GM20431 (cell line): Measurements from ENCODE around the gene APLP1.
"Not testable (repeated sequence)": the region's sequence is repeated elsewhere in the genome, so short reads cannot be mapped to it uniquely, and the experiment has no call there.

Experiments
- in situ Hi-C: fragments of 300-500 bp; cut with MseI, MboI; formaldehyde crosslinking; loops from one replicate; pipeline ENCODE4 v1.15.0; 2020; ENCODE audit warnings: low sequenced_read_pairs; ENCODE audit not compliant: unreplicated experiment

The APLP1 gene

GRCh38 chr19:35901854-35902661 lies 33.7 kb downstream of the APLP1 start, which contains the start of gene HCST:
Gene HCST, plus strand, starts transcription at chr19:35902529. Its CDS starts 65 bp downstream, at chr19:35902594.
- in situ Hi-C loops = no loop called here

GRCh38 chr19:35902870-35903475 lies 34.6 kb downstream of the APLP1 start:
- in situ Hi-C loops = no loop called here

GRCh38 chr19:35903550-35904179 lies 35.3 kb downstream of the APLP1 start:
- in situ Hi-C loops = no loop called here

GRCh38 chr19:35904311-35905068 lies 36.1 kb downstream of the APLP1 start:
- in situ Hi-C loops = no loop called here

GRCh38 chr19:35905178-35905727 lies 36.9 kb downstream of the APLP1 start:
- in situ Hi-C loops = no loop called here

GRCh38 chr19:35907377-35907745 lies 39.0 kb downstream of the APLP1 start:
- in situ Hi-C loops = no loop called here

- in situ Hi-C loops = no loop called here
These were observed 39.7 kb downstream of the APLP1 start, which contains the start of gene TYROBP for GRCh38 chr19:35908010-35908441. Gene TYROBP, minus strand, starts transcription at chr19:35908295. Its CDS starts 67 bp downstream, at chr19:35908228.

- in situ Hi-C loops = no loop called here
These were observed 40.8 kb downstream of the APLP1 start for GRCh38 chr19:35908973-35909683.

GRCh38 chr19:35909684-35910035 lies 41.3 kb downstream of the APLP1 start:
- in situ Hi-C loops = no loop called here

- in situ Hi-C loops = not testable (repeated sequence)
These were observed 42.0 kb downstream of the APLP1 start for GRCh38 chr19:35910355-35910754.

- in situ Hi-C loops = no loop called here
These were observed 42.8 kb downstream of the APLP1 start for GRCh38 chr19:35911173-35911572.

- in situ Hi-C loops = no loop called here
These were observed 43.4 kb downstream of the APLP1 start for GRCh38 chr19:35911790-35912189.

GRCh38 chr19:35913589-35913988 lies 45.2 kb downstream of the APLP1 start:
- in situ Hi-C loops = no loop called here

GRCh38 chr19:35915443-35915842 lies 47.1 kb downstream of the APLP1 start:
- in situ Hi-C loops = no loop called here

GRCh38 chr19:35919306-35919705 lies 50.9 kb downstream of the APLP1 start:
- in situ Hi-C loops = no loop called here

GRCh38 chr19:35921012-35921411 lies 52.6 kb downstream of the APLP1 start:
- in situ Hi-C loops = no loop called here

GRCh38 chr19:35925501-35925900 lies 57.1 kb downstream of the APLP1 start:
- in situ Hi-C loops = no loop called here

GRCh38 chr19:35928507-35928906 lies 60.1 kb downstream of the APLP1 start:
- in situ Hi-C loops = no loop called here
